Lower leg skin (tissue), 3 donors: ENCODE results near the gene USF2.
"Not testable (repeated sequence)": the region's sequence is repeated elsewhere in the genome, so short reads cannot be mapped to it uniquely, and the experiment has no call there.

ENCODE experiments used
- CTCF ChIP-seq, 3 donors: fragments of 450-650 bp; IDR thresholded peaks; one replicate each; pipeline ENCODE4 v1.5.1; 2016; ENCODE audit warnings: antibody characterized with exemption in 3 of 3, mild to moderate bottlenecking in 3 of 3, moderate library complexity in 2 of 3
- POLR2A ChIP-seq, 2 donors: fragments of 450-650 bp; IDR thresholded peaks; one replicate each; pipeline ENCODE4 v1.6.1; 2016 to 2017; ENCODE audit warnings: antibody characterized with exemption in 2 of 2, mild to moderate bottlenecking in 1 of 2, moderate library complexity in 1 of 2

- TF ChIP-seq CTCF, POLR2A (IDR thresholded peaks at IDR 0.05): not testable (repeated sequence)
Measured at GRCh38 chr19:35239597-35239996, 29.2 kb upstream of the USF2 start.
